DMS79 treated with DMSO at 0.1 percent for 48 hours (cell line): ENCODE data around the gene CPE.
A peak's percentile ranks its signal among the peaks of the same experiment; 100 is the strongest.

Source experiments
- DNase-seq: peaks from one replicate; lab custom pipeline; 2025; lab: John Stamatoyannopoulos, UW

CPE gene

DNA sequence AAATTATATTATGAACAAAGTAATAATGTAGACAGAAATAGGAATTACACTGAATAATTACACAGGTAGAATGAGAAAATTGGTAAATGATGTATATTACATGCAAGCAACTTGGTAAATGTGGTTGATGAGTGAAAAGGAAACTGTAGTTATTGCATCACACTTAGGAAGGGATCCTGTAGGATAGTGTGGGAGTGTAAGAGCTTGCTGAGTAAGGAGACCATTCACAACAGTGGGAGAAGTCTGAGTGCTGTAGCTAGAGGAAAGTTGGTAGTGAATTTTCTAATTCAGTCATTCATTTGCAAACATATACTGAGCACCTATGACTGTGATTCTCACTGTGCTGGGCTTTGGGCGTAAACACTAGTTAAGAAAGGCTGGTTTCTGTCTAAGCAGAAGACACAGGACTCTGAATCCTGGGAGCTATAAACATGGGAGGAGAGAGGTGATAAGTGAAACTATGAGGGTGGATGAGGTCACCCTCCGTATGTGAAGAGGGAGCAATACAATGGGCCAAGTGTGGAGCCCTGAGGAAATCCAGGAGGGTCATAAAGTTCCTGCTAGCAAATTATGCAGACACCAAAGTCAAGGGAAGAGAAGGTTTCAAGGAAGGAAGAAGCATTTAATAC, 14.2 kb upstream of the CPE start:
- DNase-seq, result no peak

DNA sequence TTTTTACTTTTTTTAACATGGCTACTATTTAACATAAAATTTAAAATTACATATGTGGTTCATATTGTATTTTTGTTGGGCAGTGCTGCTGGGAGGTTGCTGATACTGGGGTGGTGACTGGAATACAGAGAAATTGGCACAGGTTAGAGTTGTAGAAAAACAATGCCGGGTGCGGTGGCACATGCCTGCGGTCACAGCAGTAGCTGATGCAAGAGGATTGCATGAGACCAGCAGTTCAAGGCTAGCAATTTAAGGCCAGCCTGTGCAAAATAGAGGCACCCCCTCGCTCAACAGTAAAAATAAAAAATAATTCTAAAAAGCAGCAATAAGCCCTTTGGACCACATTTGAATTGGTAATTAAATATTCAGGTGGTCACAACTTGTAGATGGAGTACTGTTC, 11.8 kb upstream of the CPE start:
- DNase-seq, result no peak

DNA sequence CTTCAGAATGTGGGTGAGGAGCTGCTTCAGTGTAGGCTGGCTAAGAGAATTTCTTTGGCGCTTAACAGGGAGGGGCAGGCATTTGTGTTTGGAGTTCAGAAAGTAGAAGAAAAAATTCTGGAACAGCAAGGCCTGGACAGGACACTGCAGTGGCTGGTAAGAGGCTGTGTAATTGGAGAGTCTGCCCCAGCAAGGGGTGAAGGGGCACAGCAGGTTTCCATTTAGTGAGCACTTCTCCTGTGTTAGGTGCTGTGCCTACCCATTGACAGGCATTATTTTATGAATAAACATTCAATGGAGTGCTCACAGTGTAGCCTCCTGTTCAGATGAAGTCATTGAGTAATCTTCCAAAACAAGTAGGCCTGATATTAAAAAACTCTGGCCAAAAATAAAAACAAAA, 10.7 kb upstream of the CPE start:
- DNase-seq, result no peak

DNA sequence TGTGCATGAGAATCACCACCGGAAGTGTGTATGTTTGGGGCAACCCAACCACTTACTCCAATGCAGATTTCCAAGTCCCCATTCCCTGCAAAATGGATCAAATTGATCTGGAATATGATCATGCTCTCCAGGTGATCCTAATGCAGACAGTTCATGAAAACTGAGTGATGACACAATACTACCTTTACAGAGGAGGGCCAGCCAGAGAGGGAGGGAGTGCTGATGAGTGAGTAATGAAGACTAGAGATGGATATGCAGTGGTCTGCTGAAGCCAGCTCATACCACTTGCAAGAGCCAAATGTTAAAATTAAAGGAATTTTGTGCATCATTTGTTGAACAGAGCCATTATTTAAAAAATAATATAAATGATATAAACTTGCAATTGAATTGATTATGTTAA, 10.2 kb upstream of the CPE start:
- DNase-seq, result no peak

DNA sequence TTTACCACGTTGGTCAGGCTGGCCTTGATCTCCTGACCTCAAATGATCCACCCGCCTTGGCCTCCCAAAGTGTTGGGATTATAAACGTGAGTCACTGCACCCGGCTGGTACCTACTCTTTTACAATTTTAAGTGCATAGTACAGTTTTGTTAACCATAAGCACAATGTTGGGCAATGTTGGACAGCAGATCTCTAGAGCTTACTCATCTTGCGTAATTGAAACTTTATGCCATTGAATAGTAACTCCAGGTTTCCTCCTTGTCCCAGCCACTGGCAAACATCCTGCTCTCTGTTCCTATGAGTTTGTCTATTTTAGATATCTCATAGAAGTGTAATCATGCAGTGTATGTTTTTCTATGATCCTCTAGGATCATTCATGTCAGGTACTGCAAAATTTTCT, 9.3 kb upstream of the CPE start:
- DNase-seq, result no peak

DNA sequence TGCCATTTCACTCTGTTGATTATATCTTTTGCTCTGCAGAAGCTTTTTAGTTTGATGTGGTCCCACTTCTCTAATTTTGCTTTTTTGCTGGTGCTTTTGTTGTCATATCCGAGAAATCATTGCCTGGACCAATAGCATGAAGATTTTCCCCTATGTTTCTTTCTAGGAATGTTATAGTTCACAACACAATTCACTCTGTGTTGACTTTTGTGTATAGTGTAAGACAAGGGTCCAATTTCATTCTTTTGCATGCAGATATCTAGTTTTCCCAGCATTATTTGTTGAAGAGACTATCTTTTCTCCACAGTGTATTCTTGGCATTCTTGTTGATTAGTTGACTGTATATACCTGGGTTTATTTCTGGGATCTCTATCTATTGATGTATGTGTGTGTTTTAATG, 8.3 kb upstream of the CPE start:
- DNase-seq, result no peak

DNA sequence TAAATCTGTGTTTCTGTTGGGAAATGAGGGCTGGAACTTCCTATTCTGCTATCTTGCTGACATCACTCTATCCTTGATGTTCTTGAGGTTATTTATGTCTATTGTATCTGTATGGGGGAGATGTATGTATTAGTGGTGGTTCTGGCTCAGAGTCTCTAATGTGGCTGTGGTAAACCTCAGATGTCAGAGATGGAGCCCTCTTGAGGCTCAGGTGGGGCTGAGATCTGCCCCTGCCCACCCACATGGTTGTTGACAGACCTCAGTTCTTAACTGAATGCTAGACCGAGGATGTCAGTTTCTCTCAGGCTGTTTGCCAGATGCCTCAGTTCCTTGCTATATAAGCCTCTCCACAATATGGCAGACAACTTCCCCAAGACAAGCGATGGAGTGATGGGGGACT, 3.3 kb upstream of the CPE start:
- DNase-seq, result no peak

DNA sequence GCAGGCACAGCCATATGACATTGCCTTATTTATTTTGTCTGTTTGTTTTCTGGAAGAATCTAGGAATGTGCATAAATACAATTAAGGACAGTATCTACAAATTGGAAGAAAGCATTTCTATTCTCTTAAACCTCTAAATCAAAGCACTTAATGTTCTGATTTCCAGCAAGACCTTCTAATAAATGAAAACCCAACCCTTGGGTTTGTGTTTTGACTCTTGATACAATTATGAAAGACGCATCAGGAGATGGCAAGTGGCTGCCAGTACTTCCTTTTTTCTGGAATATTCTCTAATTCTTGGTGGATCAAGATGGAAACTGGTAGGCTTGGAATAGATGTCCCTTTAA, 437 bp upstream of the CPE start:
- DNase-seq, result no peak

DNA sequence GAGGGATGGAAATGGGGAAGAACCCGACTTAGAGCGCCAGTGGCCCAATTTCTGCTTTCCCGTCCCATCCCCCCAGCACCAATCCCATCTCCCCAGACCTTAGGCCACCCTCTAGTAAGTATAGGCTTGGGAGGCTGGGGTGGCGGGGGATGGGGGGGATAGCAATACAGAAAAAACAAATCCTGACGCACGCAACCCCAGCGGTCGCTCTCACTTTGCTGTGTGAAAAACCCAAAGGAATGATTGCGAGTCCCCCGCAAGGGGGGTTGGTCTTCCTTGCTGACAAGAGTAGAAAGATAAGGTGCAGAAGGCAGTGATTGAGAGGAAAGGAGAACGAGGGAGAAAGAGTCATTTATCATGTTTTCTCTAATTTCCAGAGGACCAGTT, 863 bp downstream of the CPE start:
- DNase-seq, result peak; percentile 67

DNA sequence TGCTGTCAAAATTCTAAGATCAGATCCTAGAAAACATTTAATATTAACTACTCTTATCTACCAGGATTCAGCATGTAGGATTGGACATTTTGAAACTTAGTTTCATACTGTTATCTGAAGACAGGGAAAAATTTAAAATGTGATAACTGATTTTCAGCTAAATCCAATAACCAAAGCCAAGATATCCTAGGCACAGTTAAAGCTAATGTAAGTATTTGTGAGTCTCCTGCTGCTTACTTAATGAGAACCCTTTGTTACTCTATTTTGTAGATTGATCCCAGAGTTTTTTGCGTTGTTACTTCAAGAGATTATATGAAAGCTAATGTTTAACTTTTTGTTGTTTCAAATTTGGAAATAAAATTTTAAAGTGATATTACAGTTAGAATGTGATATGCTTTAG, 2.0 kb downstream of the CPE start:
- DNase-seq, result peak; percentile 67

DNA sequence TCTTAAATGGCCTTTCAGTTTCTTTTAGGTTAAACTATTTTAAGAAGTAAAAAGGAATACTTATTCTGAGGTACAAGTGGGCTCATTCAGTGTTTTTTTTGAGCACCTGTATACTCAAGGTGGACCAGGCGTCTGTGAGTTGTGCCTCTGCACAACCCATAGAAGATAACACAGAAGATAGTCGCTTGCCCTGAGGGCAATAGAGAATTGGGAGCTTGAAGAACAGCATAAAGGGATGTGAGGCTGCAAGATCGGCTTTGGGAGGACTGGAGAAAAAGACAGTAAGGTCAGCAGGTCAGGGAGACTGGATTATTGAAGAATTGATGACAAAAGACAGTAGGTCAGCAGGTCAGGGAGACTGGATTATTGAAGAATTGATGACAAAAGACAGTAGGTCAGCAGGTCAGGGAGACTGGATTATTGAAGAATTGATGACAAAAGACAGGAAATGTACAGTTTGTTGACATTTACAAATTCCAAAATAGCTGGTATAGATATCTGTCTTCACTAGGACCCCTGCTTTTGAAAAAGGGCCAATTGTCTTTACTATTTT, 3.1 kb downstream of the CPE start:
- DNase-seq, result peak; percentile 62

DNA sequence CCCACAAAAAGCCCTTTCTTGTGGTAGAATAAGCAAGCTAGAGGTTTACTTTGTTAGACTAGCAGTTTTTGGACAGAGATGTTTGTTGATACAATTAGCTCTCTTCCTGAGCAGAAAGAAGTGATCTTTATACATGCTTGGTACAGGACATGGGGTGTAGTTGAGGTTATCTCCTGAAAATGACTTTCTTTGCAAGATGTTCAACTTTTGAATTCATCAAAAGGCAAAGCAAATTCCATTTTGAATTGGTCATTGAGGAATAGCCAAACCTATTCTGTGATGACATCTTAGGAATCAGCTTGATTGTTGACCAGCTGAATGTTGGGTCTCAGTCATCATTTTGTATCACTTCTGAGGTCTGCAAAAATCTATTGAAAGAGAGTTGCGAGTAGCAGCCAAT, 3.8 kb downstream of the CPE start:
- DNase-seq, result no peak

DNA sequence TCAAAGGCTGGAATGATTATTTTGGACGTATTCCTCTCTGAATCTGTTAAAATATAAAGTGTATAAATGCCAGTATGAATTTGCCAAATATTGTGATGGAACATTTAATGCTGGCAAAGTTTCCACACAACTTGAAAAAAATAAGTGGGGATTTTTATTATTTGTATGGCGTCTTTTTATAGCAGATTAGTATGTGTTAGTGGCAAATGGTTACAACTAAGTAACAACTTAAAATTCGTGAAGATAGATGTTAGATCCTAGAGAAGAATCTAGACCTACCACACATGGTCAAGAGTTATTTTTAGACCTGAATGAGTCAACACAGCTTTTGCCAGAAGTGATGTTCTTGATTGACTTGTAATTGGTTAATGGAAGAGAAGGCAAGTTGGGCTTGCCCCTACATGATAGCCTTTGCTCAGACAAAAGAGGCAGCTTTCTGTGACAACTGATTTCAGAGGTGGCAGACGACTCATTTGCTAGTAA, 4.8 kb downstream of the CPE start:
- peak; percentile 85 for DNase-seq

DNA sequence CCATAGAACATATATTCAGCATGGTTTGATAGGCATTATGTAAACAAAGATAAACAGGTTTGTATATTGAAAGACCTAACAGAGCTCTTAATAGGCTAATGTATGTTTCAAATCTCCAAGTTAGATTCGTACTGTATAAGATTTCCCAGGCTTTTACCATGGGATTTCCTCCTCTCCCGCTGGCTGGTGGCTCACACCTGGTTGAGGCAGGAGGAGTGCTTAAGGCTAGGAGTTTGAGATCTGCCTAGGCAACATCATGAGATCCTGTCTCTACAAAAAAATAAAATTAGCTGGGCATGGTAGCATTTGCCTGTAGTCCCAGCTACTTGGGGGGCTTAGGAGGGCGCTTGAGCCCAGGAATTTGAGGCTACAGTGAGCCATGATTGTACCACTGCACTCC, 5.4 kb downstream of the CPE start:
- DNase-seq, result no peak

DNA sequence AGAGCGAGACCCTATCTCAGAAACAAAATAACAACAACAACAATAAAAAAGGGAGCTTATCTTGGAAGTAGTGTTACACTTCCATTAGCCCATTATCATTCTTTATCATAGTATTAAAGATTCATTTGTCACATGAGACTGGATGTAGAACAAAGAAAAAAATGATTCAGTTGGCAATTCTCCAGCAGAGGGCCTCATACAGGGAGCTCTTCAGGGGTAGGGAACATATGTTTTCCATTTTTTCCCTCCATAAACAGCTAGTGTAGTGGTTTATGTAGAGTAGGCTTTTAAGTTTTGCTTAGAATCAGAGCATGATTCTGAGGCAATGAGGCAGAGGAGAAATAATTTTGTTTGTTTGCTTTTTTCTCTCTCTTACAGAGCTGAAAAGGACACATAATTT, 5.8 kb downstream of the CPE start:
- DNase-seq, result peak; percentile 93

DNA sequence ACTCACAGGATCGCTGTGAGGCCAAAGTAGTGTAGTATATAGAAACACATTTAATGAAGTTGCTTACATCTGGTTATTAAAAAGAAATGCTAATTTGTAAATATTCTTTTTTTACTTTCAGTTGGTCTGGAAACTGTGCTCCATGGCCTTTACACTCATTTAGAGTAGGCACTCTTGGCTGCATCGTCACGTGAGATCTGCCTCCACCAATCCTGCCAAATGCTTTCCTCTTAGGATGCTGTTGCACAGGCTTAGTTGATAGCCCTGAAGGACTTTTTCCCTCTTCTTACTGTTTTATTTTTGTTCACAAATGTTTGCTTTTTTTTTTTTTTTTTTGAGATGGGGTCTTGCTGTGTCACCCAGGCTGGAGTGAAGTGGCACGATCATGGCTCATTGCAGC, 6.3 kb downstream of the CPE start:
- peak; percentile 75 for DNase-seq

DNA sequence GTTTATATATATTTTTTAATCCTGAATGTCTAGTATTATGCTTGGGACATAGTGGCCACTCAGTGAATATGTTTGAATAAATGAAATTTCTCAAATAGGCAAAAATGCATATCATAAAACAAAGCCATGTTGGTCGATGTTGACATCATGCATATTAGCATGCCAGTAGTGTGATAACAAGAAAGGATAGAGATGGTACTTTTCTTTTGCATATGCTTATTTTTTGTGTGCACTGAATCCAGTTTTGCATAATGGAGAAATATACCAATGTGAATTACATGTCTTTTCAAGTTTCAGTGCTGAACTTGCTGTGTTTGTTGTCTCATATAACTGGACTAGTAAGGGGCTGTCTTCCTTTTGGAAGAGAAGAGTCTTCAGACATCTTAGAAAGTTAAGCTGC, 7.5 kb downstream of the CPE start:
- no peak for DNase-seq

DNA sequence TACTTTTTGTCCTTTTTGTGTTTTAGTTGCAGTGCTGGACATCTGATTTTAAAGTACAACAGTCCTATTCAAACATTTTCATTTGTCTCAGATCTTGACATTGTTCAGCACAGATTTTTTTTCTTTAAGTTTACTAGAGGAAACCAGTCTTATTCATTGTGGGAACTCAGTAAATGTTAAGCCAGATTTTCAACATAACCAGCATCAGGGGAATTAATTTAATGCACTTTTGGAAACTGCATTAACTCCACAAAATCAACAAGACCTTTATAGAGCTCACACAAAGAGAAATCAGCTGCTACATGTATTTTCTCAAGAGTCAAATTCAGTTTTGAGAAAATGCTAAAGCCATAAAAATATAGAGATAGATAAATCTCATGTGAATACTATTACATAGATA, 9.9 kb downstream of the CPE start:
- peak; percentile 26 for DNase-seq

DNA sequence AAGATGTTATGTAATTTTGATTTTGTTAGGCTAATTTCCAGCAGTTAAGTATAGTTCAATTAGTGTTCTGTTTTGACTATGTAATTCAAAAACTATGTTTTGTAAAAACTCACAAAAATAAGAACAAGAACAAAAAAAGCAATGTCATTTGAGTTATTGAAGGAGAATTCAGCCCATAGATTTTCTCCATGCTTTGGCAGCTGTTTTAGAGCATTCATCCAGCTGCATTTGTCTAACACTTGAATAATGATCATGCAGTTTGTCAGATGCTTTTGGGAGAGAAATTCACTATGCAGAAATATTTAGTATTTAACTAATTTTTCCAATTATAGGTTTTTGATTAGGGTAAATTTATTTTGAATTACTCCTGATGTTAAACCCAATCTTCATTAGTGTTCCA, 14.2 kb downstream of the CPE start:
- DNase-seq, result no peak

DNA sequence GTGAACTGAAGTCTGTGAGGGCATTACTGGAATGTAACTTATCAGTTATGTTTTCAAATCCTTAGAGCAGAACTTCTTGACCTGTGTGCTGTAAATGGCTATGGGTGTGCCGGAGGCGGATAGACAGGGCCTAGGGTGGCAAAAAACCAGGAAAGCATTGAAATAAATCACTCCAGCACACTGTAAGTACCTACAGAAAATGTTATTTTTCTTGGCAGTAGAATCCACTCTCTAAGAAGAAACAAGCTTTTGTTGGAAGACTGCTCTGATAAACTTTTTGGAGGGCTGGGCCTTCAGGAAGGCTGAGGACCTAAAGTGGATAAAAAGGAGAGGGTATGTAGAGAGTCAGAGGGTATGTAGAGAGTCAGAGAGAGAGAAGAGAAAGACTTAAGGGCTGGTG, 14.9 kb downstream of the CPE start:
- no peak for DNase-seq

DNA sequence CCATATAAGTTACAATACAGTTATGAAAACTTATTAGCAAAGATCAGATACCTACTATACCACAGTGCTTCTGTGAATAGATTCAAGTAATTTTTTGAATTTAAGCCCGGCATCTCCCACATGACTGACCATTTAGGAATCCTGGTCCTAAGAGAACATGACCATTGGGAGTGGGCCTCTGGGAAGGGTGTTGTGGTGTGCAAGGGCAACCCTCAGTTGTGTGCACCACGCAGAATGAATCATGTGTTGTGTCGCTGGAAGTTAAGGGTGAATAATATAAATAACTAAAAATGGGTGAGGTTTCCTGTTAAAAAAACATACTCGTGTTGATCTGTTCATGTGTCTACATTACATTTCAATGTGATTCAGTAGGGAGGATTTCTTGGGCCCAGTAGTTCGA, 15.5 kb downstream of the CPE start:
- DNase-seq, result no peak

DNA sequence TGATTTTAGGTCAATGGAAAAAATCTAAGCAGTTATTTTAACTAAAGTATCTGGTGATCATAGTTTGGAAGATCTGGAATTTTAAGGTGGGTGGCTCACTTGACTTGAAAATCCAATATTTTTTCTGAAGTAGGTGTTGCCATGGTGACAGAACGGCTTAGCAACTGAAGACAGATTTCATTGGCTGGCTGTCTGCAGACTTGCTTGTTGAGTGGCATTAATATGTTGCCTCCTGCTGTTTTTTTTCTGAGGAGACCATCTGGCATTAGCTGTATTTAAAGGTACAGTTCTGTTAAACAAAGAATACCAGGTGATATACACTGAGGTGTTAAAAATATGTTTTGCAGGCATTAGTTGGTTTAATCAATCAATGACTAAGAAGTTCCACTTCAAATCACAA, 19.8 kb downstream of the CPE start:
- DNase-seq, result peak; percentile 96

DNA sequence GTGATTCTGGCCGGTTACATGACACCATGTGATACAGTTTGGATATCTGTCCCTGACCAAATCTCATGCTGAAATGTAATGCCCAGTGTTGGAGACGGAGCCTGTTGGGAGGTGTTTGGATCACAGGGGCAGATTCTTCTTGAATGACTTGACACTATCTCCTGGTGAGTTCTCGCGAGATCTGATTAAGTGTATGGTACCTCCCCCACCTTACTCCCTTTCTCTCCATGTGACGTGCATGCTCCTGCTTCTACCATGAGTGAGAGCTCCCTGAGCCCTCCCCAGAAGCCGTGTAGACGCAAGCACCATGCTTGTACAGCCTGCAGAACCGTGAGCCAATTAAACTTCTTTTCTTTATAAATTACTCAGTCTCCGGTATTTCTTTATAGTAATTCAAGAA, 23.6 kb downstream of the CPE start:
- no peak for DNase-seq

DNA sequence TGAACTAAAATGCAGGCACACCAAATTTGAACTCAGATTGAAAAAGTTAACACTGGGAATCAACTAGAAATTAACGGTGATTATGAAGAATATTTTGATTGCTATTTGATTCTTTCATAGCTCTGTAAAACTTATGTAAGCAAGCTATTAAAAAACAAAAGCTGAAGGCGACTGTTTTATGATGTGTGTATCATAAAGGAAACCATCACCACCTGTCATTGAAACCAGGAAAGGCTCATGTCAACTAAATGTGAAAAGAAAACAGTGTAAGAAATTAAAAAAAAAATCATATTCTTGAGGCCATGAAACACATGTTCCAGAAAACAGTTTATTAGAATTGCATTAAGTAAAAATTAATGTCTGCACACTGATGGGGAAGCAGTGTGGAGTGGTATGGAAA, 24.2 kb downstream of the CPE start:
- DNase-seq, result no peak

DNA sequence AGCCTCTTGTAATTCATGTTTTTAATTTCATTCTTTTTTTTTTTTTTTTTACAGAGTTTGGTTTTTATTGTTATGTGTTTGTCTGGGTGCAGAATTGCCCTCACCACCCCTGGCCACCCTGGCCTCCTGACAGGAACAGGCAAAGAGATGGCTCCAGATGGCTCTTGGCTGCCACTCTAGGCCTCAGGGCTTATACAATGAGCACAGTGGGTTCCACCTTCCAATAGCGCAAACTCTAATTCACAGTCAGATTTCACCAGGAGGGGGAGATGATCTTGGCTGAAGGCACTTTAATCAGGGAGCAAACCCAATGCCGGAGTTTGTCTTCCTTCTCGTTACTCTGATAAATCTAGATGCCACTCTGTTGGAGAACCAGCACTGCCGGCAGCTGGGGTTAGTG, 24.8 kb downstream of the CPE start:
- DNase-seq, result peak; percentile 24
